ENCODE results near the gene FARSB.

FARSB gene

DNA sequence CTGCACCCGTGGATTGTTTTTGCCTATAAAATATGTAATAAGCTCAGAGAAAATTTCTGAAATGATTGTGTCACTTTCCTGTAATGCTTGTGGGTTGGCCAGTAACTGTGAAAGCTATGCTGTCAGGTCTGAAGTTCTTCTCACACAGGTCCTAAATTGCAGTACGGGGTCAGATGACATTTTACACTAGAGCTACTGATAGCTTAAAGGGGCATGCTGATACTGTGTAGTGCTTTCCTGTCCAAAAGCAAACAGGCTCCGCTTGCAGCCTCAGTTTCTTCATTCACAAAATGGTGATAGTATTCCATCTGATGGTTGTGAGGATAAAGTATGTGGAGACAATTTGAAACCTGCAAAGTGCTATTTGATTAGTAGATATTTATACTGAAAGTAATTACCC is 7.6 kb upstream of the FARSB start:
- DNase-seq (ENCODE audit: low read depth in 2 of 2), result no peak

DNA sequence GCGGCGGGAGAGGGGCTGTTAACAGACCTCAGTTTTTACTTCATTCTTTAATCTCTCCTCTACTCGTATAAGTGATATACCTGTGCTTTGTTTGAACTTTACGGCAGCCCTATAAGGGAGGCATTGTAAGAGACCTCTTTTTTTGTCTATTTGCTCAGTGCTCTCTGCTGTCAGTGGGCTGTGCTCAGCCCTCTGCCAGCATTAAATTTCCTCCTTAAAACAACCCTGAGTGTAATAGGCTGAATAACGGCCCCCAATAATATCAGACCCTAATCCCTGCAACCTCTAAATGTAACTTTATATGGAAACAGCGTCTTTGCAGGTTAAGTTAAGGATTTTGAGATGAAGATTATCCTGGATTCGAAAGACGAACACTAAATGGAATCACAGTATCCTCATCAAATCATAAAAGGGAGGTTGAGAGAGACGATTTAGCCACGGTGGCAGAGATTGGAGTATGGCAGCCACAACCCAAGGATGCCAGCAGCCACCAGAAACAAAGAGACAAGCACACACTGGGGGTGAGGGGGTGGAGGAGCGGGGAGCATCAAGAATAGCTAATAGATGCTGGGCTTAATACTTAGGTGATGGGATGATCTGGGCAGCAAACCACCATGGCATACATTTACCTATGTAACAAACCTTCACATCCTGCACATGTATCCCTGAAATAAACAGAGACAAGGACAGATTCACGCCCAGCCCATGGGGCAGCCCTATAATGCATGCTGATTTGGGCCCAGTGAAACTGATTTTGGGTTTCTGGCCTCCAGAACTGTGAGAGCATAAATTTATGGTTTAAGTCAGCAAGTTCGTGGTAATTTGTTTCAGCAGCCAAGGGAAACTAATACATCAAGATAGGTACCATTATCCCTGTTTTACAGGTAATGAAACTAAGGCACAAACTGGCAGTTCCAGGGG is 894 bp upstream of the FARSB start:
- DNase-seq (ENCODE audit: low read depth in 2 of 2), result no peak

DNA sequence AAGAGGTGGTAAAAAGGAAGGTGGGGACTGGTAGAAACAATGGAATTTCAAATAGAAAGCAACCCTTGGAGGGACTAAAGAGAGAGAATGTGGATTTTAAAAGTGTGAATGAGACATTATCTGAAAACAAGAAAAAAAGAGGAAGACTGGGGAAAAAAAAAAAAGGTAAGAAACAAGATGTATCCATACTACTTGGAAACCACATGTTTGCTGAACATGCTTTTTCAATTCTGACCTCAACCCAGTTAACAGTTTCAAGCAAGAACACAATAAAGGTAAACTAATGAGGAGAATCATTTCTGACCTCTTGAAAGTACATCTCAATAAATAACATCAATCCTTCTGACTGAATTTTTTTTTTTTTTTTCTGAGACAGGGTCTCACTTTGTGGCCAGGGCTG is 2.6 kb downstream of the FARSB start:
- no peak for DNase-seq (ENCODE audit: low read depth in 2 of 2)

DNA sequence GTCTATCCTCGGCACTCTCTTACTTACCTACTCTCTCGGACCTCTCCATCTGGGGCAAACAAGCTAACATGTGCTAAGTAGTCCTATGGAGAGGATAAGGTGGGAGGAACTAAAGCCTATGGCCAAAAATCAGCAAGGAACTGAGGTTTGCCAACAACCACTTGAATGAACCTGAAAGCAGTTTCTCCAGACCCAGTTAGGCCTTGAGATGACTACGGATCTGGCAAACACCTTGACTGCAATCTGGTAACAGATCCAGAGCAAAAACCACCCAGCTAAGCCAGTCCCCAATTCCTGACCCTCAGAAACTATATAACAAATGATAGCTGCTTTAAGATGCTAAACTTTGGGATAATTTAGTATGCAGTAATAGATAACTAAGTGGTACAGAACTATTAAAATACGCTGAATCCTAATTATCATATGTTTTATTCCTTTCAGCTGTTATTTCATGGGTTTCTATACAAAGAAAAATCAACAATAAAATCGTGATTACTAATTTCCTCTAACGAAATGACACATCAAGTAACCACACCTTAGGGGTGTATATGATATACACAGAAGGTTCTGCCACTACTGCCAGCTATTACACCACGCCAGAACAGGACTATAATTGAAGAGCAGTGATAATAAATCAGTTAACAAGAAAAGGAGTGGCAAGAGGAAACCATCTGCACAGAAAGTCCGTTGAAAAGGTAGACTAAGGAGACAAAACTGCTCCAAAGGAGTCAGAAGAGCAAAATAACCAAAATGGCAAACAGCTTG is 3.2 kb downstream of the FARSB start:
- DNase-seq (ENCODE audit: low read depth in 2 of 2), result no peak

DNA sequence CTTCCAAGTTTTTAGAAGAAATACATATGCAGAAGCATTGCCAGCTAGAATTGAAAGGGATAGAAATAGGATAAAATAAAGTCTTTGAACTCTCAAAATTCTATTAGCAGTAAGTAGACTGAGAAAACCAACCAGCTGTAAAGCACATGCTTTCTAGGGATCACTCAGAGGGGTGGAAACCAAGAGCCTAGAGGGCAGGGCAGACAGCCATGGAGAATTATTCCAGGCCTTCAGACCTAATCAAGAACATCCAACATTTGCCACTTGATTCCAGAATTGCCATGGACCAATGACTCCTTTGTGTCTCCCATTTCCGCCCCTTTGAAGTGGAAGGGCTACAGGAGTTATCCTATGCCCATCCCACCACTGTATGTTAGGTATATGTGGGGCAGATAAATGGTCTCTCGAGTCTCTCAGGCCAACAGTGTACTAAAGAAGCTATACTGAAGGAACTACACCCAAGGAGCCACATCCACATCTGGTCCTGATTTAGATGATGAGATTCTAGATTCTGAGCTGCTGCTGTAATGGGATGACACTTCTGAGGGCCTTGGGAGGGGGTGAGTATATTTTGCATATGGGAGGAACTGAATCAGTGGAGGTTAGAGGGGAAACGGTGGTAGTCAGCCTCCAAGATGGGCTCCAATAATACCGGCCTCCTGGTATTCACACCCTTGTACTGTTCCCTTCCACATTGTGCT is 4.0 kb downstream of the FARSB start:
- no peak for DNase-seq (ENCODE audit: low read depth in 2 of 2)

DNA sequence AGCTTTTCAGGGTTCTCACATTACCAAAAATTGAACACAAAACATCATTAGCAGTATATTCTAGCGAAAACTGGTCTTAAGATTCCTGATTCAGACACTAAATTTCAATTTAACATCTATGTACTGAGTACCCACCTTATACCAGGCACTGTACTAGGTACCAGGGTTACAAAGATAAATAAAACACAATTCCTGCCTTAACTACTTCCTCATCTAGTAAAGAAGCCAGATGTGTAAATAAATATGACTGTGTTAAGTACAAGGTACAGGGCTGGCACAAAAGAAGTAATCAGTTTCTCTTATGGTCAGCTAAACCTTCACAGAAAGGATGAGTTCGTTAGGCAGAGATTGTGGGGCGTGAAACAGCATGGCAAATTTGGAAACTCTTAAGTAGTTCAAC is 6.1 kb downstream of the FARSB start:
- no peak for DNase-seq (ENCODE audit: low read depth in 2 of 2)

DNA sequence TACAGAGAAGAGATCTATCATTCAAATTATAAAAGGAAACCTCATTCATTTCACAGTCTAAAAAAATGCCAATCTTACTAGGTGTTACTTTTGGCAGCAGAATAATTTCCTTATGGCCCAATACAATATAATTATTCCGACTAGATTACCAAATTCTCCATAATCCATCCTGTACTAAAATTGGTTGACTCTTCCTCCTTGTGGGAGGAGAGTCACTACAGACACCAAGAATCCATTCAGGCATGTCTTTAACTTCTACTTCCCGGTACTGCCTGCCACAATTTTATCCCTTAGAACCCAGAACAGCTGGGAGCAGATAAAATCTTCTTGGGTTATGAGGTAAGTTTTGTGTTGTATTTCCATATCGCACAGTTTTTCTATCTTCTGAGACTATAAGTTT is 9.9 kb downstream of the FARSB start:
- no peak for DNase-seq (ENCODE audit: low read depth in 2 of 2)

DNA sequence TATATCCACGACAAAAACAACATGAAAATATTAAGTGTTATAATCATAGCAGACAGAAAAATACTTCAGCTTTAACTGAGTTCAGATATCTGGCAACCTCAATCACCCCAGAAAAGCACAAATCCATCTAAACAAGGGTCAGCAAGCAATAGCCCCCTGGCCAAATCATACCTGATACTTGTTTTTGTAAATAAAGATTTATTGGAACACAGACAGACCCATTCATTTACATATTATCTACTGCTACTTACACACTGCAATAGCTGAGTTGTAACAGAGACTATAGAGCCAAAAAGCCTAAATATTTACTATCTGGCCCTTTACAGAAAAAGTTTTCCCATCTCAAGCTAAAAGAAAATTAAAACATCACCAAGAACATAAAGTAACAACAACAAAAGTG is 12.8 kb downstream of the FARSB start:
- DNase-seq (ENCODE audit: low read depth in 2 of 2), result no peak

DNA sequence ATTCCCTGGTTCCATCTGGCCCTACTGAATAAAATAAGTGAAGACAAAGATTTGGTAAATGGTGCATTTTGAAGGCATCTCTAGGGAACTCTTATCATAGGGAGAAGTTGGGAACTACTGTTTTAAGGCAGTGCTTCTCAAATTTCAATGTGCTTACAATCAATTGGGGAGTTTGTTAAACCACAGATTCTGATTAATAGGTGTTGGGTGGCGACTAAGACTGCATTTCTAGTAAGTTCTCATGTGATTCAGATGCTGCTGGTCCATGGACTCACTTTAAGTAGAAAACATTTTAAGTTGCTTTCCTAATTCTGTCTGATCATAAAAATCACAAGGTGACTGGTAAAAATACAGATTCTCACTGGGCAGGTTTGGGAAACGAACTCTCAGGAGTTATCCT is 14.6 kb downstream of the FARSB start:
- DNase-seq (ENCODE audit: low read depth in 2 of 2), result no peak

DNA sequence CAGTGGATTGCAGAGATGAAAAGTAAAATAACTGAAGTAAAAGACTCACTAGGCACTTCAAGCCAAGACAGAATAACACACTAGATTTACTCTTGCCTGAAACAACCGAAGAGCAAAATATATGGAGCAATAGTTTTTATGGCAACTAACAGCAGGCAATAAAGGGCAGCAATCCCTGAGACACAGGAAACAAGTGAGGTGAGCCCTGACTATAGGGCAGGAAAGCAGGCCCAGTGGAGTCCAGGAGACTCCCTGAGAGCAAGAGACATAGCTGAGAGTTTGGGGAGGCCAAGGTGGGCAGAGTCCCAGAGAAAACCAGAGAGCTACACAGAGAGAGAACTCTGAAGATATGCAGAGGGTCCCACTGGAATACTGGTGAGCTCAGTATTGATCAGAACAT is 18.8 kb downstream of the FARSB start:
- DNase-seq (ENCODE audit: low read depth in 2 of 2), result no peak

DNA sequence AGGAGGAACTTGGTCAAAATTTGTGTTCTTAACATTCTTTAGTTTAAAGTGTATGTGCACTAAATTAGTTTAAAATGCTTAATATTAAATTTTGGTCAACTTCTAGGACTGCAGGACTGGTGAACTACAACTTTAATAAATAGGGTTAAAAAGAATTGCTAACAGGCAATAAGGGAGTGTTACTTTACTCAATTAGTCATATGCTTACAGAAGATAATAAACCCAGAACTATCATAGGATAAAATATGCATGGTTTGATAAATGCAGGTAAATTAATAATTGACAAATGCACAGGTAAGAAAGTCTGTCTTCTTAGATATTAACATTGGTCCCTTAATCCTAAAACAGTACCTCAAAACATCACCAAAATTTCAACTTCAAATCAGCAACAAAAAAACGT is 20.6 kb downstream of the FARSB start:
- no peak for DNase-seq (ENCODE audit: low read depth in 2 of 2)

DNA sequence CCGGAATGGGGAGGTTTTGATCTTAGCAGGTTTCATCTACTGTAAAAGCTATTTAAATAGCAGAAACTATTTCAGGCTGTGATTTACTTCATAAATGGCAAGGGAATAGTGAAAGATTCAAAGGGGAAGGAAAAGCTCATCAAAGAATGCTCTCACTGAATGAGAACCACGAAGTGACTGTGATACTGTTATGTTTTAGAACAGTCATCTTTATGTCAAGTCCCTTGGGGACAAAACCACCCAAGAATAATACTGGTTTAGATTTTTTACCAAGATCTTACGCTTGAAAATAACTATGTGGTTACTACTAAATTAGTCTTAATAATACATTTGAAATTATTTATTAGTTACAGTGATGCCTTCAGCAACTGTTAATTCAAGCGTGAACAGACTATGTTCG is 28.1 kb downstream of the FARSB start:
- DNase-seq (ENCODE audit: low read depth in 2 of 2), result no peak

DNA sequence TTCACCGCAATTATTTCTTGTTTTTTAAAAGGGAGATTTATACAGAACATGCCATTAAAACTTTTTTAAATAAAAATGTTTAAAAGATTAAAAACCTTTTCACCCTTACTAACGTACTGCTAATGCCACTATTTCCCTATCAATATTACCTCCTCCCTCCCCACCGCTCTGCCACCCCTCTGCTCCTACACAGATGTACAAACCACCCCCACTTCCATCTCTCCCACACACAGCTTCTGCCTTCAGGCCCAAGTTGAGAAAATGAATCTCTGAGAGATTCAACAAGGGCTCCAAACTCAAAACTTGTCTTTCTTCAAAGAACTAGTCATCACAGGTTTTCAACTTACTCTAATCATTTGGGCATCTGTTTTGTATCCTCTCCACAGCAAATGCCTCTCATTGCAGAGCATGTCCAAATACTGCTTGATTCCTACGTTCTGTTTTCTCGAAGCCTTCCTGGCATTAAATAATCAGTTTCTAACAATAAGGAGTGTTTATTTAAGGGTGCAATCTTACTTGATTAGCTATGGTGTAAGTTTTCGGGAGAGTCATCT is 32.1 kb downstream of the FARSB start:
- DNase-seq (ENCODE audit: low read depth in 2 of 2), result no peak

DNA sequence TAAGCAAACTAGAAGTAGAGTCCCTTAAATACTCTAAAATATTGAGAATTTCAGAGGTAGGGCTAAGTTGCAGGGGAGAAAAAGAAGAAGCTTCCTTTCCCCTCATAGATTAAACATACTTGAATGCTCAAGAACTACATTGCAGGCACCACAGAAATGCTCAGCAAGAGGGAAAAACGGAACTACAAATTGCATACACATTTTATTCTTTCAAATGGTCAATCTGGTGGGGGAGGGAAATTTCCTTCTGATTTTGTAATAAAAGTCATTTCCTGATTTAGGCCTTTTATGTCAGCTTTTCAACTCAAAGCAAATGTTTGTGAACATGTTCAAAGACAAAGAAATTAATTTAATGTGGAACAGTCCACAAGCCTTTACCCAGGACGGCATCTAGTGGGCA is 33.0 kb downstream of the FARSB start:
- no peak for DNase-seq (ENCODE audit: low read depth in 2 of 2)

DNA sequence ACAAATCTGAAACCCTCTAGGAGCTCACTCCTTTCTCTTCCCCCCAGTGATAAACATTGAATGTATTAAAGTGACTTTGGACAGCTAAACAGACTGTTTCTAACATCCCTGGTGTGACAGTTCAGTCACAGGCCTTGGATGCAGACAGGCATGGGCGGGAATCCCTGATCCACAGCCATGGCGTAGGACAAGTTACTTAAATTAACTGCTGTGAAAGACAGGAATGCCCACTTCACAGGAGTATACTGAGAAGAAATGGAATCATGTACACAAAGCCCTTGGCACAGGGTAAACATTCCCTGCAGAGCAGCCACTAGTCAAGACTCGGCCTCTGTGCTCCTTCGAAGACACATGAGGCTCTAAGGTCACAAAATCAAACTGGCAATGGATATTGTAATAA is 34.0 kb downstream of the FARSB start:
- no peak for DNase-seq (ENCODE audit: low read depth in 2 of 2)

DNA sequence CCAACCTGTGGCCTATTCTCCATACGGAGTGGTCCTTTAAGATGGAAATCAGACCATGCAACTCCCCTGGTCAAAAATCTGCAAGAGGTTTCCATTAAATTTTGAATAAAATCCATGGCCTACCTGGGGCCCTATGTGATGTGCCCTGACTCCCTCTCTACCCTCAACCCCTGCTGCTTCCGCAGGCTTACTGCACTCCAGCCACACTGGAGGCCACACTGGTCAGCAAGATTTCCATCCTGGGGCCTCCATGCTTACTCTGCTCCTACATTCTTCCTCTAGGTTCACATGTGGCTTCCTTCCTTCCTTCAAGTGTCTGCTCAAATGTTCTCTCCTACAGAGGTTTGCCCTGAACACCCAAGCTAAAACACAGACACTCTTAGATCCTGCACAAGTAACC is 40.6 kb downstream of the FARSB start:
- no peak for DNase-seq (ENCODE audit: low read depth in 2 of 2)

DNA sequence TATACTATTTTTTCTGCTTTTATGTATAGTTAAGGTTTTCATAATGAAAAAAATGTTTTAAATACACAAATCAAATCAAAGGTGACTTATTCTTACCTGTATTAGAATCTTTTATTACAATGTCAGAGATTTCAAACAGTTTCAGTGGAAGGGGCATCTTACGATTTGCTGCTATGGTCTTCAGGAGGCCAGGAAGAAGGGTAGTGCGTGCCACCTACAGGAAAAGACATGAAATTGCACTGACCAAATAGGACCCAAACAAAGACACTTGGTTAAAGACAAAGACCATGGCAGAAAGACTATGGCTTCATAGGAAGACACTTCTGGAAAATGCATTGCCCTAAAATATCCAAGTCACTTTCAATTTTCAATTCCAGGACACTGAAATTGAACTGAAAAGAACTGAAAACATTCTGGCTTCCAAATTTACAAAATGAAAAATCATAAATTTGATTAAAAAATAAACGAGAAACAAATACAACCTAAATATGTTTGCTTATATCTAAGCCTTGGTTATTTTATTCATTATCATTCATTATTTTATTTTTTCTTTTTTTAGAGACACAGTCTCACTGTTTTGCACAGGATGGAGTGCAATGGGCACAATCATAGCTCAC is 42.1 kb downstream of the FARSB start:
- DNase-seq (ENCODE audit: low read depth in 2 of 2), result no peak

DNA sequence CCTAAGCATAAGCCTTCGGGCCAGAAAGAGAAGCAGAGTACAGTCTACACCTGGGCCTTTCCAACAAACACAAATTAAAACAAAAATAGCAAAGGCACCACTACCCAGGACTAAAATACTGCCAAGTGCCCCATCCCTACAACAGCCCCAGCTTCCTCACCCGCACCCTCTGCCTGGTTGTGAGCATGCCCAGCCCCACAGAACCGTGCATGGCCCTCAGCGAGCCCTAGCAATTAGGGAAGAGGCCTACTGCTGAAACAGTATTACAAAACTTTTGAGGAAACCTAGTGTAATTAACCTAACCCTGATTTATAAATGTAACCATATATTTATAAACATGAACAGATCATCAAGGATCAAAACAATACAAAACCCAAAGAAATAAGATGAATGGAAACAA is 44.2 kb downstream of the FARSB start:
- DNase-seq (ENCODE audit: low read depth in 2 of 2), result no peak

DNA sequence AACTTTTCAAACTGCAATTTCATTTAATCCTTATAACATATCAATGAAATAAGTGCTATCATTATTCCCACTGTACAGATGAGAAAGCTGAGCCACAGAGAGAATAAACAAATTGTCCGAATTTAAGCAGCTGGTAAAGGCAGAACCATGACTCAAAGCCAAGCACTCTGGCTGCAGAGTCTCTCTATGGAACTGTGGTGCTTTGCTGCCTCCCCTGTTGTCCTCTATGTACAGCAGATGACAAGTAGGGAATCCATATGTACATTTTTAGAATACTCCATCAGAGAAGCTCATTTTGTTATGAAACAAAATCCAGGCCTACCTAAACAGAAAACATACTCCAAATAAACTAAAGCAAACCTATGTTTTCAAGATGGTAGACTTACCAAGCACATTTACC is 45.1 kb downstream of the FARSB start:
- no peak for DNase-seq (ENCODE audit: low read depth in 2 of 2)

DNA sequence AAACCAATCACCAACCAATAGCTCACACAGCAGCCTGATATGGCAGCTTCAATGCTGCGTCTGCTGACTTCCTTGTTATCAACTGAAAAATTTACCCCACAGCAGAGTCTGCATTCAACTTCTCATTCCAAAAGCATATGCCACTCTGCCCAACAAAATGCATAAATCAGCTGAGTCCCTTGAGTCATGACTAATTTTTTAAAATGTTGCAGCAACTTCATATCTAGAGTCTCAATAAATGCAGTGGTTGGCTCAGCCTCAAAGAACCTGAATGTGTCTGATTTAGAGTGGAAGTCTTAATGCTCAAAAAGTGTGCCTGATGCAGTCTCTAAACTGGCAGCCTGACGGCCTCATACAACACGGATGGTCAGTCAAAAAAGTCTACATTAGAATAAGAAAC is 46.5 kb downstream of the FARSB start:
- no peak for DNase-seq (ENCODE audit: low read depth in 2 of 2)

DNA sequence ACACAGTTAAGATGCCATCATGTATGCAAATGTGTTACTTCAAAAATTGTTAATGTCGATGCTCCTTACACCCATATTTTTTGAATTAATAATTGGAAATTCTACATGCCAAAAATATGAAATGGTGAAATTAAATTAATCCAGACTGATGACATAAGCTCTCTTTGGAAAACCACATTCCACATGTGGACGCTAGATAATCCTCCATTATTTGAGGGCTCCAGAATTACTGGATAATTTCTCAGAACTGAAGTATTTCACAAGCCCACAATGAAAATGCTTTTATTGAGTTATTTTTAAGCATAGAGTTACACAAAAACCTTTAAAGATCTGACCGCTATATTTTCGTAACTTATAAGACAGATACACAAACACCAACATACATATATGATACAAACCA is 47.8 kb downstream of the FARSB start:
- DNase-seq (ENCODE audit: low read depth in 2 of 2), result no peak

DNA sequence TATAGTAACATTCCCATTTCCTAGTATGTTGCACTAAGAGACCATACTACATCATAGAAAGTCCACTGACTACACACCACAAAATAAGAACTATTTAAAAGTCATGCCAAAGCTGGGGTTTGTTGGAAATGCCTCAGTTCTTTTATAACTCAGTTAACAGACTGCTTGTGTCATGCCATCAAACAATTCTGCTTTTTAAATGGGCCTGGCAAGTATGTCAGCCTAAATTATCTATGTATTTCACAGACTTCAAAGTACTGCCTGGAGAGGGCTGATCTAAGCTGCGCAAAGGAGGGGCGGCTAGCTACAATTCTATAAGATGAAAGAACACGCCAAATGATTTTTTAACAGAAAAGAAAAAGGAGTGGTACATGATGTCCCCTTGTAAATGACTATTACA is 49.6 kb downstream of the FARSB start:
- no peak for DNase-seq (ENCODE audit: low read depth in 2 of 2)

Measured in stimulated activated CD4-positive, alpha-beta T cell treated with anti-CD3 and anti-CD28 coated beads, Interleukin-1b, Interleukin-23, amount 100 ng/mL, for 4 hours (primary cell).